GDM1 (cell line): ENCODE data around the gene DOCK7.

Experiments used
- DNase-seq: peaks from one replicate; lab custom pipeline; 2025; lab: John Stamatoyannopoulos, UW

Gene DOCK7

DNA sequence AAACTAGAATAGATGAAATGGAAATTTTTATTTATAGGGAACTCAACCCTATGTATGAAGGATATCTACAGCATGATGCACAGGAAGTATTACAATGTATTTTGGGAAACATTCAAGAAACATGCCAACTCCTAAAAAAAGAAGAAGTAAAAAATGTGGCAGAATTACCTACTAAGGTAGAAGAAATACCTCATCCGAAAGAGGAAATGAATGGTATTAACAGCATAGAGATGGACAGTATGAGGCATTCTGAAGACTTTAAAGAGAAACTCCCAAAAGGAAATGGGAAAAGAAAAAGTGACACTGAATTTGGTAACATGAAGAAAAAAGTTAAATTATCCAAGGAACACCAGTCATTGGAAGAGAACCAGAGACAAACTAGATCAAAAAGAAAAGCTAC is 243.5 kb downstream of the DOCK7 start:
- no peak for DNase-seq

GRCh38 chr1:62439652-62440371 is 248.4 kb downstream of the DOCK7 start:
- DNase-seq = no peak

DNA sequence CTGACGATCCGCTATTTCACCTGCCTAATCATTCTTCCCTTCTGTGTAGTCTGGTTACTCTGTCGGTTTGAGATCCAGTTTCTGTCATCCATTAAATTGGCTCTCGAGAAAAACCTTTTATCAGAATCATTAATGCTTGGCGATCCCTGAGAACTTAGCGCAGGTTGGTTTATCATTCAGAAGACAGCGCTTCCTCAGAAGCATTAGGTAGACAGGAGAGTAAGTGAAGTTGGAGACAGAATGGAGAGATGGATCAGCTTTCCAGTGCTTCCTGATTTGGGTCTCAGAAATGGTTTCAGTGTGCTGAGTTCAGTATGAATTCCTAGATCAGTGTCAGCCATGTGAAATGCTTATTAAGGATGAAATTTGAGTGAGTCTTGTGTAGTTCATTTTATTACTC is 250.0 kb downstream of the DOCK7 start:
- DNase-seq = no peak

GRCh38 chr1:62437273-62437940 is 250.8 kb downstream of the DOCK7 start:
- no peak for DNase-seq

DNA sequence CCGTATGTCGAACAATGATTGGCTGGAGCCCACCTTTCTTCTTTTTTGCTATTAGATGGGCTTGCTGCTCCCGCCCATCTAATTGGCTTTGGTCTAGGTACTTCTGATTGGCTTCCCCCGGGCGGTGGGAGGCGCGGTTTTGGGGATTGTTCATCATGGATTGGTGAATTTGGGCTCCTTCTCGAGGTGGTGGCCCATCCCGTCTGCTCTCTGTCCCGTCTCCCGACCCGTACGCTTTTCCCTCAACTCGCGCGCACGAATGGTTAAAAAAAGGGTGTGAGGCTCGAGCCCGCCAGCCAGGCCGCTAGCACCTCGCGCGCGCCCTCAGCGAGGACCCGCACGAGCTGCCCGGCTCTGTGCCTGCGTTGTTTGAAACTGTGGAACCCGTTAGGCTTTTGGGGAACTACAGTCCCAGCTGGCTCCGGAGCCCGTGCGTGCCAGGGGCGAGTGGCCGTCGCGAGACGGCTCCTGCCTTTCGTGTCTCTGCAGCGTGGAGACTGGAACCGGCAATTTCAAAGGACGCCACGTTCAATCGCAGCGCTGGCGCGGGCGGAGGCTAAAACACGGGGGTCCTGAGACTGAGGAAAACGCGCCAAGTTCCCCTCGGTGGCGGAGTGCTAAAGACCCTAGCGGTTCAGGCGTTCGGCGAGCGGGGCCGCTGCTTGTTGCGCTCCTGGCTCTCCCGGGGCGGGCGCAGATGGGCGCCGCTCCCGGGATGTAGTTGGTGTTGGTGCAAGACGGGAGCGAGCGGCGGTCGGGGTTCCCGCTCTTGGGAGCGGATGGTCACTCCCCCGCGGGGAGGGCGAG is 251.5 kb downstream of the DOCK7 start, which contains the start of gene USP1:
Gene USP1, plus strand, starts transcription at position 584 of the 807 bp plus-strand sequence. CDS start 2,819 bp downstream, outside the sequence.
- DNase-seq = peak; percentile 99

- no peak for DNase-seq
Observed at GRCh38 chr1:62436039-62436465, 252.1 kb downstream of the DOCK7 start.

- no peak for DNase-seq
Observed at GRCh38 chr1:62435231-62436038, 252.8 kb downstream of the DOCK7 start.

GRCh38 chr1:62434618-62435001 is 253.6 kb downstream of the DOCK7 start:
- no peak for DNase-seq

DNA sequence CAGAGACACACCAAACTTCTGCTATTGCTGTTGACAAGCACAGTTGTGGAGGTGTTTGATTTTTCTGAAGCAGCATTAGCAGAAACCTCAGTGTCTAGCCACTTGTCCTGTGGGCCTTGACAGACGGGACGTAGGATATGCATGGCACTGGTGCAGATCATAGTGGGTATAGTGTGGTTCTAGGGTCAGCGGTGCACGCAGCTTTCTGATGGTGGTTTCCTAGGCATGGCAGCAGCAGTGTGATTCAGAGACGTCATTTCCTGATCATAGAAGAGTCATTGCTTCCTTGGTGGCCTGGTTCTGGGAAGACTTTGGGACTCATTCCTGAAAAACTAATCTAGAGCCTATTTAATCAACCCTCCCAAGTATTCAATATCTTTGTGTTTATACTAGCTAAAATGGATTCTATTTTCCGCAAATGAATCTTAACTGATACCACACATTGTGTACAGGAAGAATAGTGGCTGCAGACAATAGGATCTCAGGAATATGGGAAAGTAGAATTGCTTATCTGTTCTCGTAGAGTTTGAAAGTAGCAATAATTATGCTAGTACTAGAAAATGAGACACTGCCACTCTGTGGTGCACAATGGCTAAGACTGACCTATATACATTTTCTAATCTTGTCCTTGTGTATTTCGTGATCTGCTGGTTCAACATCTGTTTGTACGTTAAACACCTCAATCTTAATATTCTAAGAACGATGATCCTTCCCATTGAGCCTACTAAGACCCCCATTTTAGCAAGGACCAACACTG is 254.1 kb downstream of the DOCK7 start:
- DNase-seq = no peak

- no peak for DNase-seq
Observed at GRCh38 chr1:62429581-62429980, 258.6 kb downstream of the DOCK7 start.

GRCh38 chr1:62428351-62428750 is 259.8 kb downstream of the DOCK7 start:
- DNase-seq = no peak

DNA sequence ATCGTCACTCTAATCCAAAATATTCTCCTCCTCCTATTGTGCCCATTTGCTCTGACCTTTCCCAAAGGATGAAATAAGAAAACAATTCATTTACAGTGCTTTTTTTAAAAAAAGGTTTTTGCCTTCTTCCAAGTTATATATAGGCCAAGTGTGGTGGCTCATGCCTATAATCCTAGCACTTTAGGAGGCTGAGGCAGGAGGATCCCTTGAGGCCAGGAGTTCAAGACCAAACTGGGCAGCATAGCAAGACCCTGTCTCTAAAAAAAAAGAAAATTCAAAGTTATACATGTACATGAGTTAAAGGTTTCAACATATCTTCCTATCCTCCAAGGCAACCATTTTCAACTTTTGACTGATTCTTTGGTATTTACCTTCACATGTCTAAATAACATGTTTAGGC is 261.4 kb downstream of the DOCK7 start:
- no peak for DNase-seq

DNA sequence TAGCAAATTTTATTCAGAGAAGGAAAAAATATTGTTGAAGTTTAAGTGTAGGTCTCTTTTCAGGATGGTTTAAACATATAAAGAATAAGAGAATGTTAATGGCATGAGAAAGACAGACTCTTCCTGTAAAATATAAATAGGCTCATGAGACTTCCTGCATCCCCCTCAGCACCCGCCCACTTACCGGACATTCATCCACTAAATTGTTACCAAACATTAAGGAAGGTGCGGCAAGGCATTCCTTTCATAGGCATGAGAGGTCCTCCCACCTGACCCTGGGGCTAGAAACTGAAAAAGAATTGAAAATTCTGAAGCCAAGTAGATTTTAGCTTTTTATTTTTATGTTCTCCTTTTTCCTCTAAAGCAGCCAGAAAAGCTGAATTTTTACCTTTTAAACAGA is 261.9 kb downstream of the DOCK7 start:
- peak; percentile 25 for DNase-seq

- no peak for DNase-seq
Observed at GRCh38 chr1:62425041-62425440, 263.1 kb downstream of the DOCK7 start.

GRCh38 chr1:62424411-62424810 is 263.8 kb downstream of the DOCK7 start:
- DNase-seq = no peak

DNA sequence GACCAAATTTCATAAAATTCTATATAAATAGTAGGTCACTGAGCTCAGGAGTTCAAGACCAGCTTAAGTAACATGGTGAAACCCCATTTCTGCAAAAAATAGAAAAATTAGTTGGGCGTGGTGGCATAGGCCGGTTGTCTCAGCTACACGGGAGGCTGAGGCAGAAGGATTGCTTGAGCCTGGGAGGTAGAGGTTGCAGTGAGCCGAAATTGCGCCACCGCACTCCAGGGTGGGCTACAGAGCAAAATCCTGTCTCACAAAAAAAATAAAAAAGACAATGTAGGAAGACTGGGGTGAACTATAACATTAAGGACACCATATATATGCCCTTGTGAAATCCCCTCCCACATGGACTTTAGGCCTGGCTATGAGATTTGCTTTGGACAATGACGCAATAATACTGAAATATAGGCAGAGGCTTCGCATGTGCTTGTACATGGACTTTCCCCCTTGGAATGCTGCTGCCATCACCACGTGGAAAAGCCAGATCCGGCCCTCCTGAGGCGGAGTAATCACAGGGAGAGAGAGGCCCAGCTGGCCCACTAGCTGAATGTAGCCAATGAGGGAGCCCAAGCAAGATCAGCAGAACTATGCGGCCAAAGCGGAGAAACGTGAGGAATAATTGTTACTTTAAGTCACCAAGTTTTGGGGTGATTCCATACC is 264.5 kb downstream of the DOCK7 start:
- DNase-seq = no peak

GRCh38 chr1:62420214-62420613 is 268.0 kb downstream of the DOCK7 start:
- no peak for DNase-seq

GRCh38 chr1:62417351-62417999 is 270.7 kb downstream of the DOCK7 start:
- no peak for DNase-seq

DNA sequence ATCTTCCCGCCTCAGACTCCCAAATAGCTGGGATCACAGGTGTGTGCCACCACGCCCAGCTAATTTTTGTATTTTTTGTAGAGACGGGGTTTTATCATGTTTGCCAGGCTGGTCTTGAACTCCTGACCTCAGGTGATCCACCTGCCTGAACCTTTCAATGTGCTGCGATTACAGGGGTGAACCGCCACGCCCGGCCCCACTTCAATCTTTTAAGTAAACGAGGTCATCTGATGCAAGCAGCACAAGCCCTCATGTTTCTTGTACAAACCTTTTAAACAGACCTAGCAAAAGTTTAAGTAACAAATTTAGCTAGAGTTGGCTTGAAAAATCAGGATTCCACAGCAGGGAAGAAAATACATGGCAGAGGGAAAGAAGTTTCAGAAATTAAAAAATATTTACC is 272.5 kb downstream of the DOCK7 start:
- no peak for DNase-seq

GRCh38 chr1:62407398-62408009 is 280.7 kb downstream of the DOCK7 start:
- DNase-seq = peak; percentile 5
